Stimulated activated CD8-positive, alpha-beta memory T cell treated with anti-CD3 and anti-CD28 coated beads, Interleukin-7, amount 100 ng/mL, for 24 hours (primary cell): ENCODE results near the gene MARK3.
"Not testable (repeated sequence)": the region's sequence is repeated elsewhere in the genome, so short reads cannot be mapped to it uniquely, and the experiment has no call there.

Source experiments
- DNase-seq: peaks from one replicate; pipeline ENCODE4 v3.0.0-alpha.2; 2020; ENCODE audit warnings: low read depth

Gene MARK3

DNA sequence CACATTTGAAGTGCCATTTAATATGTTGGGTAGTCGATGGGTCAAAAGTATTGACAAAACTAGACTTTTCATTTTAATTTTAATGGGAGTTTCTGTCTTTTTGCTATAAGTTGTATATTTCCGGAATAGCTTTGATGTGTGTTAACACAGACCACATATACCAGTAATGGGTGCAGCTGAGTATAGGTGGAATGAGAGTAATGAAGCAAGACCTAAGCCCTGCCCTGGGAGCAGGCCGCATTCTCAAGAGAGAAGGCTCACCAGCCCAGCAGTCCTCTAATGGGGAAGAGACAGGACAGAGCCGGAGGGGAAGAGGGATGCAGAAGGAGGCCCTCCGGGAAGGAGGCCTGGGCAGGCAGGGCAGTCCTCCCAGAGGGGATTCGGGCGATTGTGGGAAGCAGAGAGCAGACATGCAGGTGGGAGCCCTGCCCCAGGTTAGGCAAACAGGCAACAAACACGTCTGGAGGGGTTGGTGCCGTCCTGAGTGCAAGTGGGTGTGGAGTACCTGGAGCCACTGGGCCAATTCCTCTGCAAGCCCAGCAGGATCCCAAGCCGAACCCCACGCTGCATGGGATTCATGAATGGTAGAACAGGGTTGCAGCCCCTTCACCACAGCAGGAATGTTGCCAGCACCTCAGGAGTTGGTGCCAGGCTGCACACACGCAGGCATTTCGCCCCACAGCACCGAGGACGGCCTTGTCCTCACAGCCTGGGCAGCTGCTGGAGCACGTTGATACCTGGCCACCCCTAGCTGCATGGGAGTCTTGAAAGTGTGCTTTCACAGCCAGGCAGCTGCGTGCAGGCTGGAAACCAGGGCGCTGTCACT is 129.6 kb downstream of the MARK3 start:
- no peak for DNase-seq

GRCh38 chr14:103516426-103517173 is 131.4 kb downstream of the MARK3 start:
- no peak for DNase-seq

GRCh38 chr14:103517174-103517566 is 132.0 kb downstream of the MARK3 start:
- no peak for DNase-seq

DNA sequence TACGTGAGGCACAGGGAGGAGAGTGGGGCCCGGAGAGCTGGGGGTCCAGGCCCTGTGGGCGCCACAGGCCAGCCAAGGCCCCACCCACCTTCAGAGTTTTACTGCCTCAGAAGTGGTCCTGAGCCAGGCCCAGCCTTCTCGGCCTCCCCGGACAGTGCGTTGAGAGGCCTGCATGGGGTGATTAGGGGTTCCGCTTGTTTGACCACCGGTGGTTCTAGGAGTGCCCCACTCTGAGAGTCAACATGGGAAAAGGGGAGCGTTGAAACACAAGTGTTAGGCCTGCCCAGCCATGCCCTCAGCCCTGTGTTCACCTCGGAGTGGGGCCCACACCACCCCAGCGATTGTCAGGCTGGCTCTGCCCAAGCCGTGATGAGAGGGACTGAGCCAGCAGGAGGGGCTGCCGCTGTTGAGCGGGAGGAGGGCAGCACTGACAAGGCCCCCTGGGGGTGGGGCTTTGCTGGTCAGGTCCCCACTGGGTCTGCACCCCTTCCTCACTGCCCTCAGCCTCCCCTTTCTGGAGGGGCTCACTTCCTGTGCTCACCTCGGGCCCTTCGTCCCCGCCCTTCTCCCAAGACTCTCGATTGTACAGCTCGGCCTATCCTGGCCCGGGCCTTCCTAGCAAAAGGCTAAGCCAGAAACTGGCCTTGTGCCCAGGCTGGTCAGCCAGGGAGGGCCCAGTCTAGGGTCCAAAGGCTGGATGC is 132.7 kb downstream of the MARK3 start:
- no peak for DNase-seq

DNA sequence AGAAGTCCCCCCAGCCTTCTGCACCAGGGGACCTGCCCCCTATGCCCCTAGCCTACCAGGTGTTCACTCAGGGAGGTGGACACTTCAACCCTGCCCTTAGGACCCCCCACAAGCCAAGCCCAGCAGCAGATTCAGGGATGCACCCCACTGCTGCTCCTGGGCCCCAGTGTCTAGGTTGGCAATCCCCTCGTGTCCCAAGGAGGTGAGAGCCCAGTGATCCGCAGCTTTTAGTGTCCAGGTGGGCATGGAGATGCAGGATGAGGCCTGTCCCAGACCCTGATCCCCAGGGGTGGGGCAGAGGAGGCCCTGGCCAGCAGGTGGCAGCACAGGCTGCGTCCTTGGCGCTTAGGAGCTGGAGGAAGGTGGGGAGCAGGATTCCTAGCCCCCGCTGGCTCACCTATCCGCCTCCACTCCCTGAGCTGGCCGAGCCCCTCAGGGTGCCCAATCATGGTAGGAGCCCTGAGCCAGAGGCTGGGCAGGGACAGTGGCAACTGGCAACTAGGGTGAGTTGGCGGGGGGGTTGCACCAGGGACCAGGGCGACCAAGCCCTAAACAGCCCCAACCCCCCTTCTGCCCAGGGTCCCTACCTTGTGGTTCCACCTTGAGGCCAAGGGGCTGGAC is 133.3 kb downstream of the MARK3 start:
- DNase-seq: peak; percentile 35

- DNase-seq: no peak
Observed at GRCh38 chr14:103519043-103519836, 134.0 kb downstream of the MARK3 start.

DNA sequence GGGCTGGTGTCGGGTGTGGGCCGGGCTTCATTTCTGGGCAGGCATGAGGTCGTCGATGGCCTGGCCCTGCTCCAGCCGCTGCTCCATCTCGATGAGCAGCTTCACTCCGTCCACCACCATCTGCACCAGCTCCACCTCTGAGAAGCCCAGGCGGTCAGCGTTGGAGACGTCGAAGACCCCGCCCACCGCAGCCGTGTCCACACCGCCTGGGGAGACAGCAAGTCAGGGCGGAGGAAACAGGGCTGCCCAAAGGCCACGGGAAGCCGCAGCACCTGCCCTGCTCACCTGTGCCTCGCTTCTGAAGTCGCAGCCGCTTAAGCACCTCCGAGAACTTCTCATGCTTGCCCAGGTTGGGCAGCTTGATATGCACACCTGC is 134.6 kb downstream of the MARK3 start:
- no peak for DNase-seq

DNA sequence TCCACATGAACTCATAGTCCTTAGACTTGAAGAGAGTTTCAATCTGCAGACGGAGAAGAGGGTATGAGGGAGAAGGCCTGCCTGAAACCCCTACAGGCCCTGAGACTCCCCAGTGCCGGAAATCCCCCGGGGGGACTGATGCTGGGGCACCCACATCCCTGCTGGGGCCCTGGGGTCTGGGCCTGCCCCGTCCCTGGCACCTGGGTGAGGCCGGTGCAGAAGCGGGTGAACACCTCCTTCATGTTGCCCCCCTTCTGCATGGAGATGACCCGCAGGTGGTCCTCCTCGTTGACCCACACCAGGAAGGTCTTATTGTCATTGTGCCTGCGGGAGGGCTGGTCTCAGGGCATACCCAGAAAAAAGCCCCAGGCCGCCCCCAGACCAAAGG is 135.0 kb downstream of the MARK3 start:
- DNase-seq: no peak

DNA sequence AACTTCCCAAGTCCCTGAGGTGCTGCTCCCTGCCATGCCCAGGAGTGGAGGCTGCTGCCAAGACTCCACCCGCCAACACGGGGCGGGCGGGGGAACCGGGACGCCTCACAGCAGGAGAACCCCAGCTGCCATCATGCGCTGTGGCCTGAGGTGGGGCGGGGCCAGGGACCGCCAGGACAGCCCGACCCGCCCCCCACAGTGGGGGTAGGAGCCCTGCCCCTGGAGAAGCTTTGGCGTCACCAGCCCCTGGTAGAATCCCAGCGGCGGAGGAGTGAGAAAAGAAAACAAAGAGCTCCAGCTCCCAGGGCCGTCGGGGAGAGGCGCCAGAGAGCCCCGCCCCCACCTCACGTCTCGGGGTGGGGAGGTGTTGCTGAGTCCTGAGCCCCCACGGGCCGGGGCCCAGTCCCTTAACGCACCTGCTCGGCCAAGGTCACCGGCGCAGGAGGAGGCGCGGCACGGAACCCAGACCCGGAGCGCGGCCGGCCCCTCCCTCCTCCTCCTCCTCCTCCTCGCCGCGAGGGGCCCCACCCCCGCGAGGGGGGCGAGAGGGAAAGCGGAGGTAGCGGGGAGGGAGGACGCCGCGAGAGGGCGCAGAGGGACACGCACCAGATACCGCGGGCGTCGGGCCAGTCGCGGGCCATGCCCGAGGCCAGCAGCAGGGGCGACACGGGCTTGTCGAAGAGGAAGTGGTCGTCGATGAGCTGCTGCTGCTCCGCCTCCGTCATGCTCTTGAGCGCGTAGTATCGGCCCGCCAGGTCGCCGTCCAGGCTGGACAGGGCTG is 135.6 kb downstream of the MARK3 start:
- peak; percentile 21 for DNase-seq

- DNase-seq: no peak
Observed at GRCh38 chr14:103521438-103521950, 136.3 kb downstream of the MARK3 start.

DNA sequence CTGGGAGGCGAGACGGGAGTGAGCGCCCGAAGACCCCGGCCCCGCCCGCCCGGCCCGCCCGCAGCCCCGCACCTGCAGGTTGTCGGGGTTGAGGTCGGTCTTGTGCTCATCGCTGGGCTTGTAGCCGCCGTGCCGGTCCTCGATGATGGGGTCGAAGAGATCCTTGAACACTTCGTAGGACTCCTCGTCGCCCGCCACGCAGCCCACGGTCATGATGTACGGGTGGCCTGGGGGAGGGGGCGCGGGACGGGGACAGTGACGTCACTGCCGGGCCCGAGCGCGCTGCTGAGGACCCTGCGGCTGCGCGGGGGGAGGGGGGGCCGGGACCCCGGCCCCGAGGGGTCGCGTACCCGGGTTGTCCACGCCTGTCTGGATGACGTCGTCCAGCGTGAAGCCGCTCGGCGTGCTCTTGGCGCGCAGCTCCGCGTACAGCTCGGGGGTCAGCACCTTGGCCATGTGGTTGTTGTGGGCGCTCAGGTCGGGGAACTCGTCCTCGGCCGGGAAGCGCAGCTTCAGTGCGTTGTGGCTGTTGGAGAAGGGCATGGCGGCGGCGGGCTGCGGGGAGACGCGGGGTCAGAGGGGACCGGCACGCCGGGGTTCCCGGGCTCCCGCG is 136.8 kb downstream of the MARK3 start:
- DNase-seq: no peak

- DNase-seq: no peak
Observed at GRCh38 chr14:103522649-103523574, 137.7 kb downstream of the MARK3 start, which contains the start of gene CKB. Gene CKB (minus strand): TSS chr14:103522830. CDS start chr14:103522493, 337 bp downstream.

GRCh38 chr14:103523575-103523954 is 138.3 kb downstream of the MARK3 start:
- DNase-seq: no peak

GRCh38 chr14:103524002-103524935 is 139.1 kb downstream of the MARK3 start:
- DNase-seq: no peak

GRCh38 chr14:103525430-103526246 is 140.4 kb downstream of the MARK3 start:
- not testable (repeated sequence) for DNase-seq

- DNase-seq: no peak
Observed at GRCh38 chr14:103526247-103526913, 141.2 kb downstream of the MARK3 start.
